ENCODE measurements around the gene KAT7.

Gene KAT7

GRCh38 chr17:49842371-49842770 is 53.9 kb downstream of the KAT7 start:
- DNase-seq (ENCODE audit: low read depth in 2 of 2), result no peak

GRCh38 chr17:49842846-49843245 is 54.4 kb downstream of the KAT7 start:
- no peak for DNase-seq (ENCODE audit: low read depth in 2 of 2)

DNA sequence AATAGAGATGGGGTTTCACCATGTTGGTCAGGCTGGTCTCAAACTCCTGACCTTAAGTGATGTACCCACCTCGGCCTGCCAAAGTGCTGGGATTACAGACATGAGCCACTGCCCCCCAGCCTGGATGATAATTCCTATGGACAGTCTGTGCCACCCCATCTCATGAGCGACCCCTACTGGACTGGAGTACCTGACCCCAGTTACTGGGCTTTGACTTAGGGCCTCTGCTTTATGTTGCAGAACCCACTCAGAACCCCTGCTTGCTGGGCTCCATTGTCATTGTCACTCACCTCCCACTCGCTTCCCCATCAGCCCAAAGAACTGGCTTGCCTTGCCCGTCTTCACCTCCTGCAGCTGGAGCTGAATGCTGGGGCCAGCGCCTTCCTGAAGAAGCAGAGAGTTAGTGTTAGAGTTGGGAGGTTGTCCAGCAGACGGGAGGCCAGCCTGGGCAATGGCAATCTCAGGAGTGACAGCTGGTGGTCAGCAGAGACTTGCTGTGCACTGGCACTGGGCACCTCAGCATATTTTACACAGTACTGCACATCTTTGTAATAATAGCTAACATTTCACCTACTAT is 55.4 kb downstream of the KAT7 start:
- no peak for DNase-seq (ENCODE audit: low read depth in 2 of 2)

DNA sequence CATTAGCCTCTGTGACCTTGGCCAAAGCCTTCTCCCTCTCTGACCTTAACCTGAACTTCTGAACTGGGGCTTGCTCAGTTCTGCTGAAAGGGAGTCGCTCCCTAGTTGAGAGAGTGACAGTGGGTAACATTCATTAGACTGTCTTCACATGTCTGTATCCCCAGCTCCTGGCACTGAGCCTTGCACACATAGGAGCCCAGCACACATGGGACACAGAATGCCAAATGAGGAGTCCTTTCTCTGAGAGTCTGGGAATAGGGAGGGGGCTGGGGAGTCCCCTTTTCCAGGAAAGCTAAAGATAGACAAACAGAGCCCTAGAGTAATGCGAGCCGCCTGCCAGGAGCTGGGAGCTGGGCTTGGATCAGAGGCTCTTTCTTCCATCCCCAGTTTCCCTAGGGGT is 56.8 kb downstream of the KAT7 start:
- DNase-seq (ENCODE audit: low read depth in 2 of 2), result no peak

- DNase-seq (ENCODE audit: low read depth in 2 of 2), result no peak
Measured at GRCh38 chr17:49846938-49847712, 58.6 kb downstream of the KAT7 start.

GRCh38 chr17:49848019-49848473 is 59.6 kb downstream of the KAT7 start, which contains the start of gene TAC4:
TAC4 (minus strand) TSS chr17:49848069; CDS start chr17:49848017, 52 bp downstream.
- no peak for DNase-seq (ENCODE audit: low read depth in 2 of 2)

- DNase-seq (ENCODE audit: low read depth in 2 of 2), result no peak
Measured at GRCh38 chr17:49848739-49849138, 60.3 kb downstream of the KAT7 start.

- no peak for DNase-seq (ENCODE audit: low read depth in 2 of 2)
Measured at GRCh38 chr17:49850218-49850610, 61.7 kb downstream of the KAT7 start.

DNA sequence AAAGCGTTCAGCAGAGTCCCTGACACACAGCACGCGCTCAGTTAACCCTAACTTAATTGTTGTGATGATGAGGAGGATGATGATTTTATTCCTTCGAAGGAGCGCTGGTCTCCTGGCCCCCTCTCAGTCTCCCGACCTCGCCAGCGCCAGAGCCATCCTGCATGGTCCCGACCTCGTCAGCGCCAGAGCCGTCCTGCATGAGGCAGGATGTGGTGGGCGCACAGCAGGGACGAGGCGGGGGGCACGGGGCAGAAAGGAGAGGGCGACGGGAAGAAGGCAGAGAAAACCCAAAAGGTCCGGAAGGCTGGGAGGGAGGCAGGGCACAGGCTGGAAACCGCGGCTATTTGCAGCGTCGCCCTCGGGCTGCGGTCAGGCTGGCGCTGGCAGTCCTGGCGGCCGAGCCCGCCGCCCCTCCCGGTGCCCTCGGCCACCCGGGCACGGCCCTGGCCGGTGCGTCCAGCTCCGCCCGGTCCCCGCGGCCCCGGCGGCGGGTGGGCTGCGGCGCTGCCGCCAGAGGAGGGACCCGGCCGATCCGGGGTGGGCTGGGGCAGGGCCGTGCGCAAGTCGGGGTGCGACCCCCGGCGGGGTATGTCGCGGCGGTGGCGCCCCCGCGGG is 62.4 kb downstream of the KAT7 start:
- DNase-seq (ENCODE audit: low read depth in 2 of 2), result no peak

GRCh38 chr17:49851387-49852291 is 63.2 kb downstream of the KAT7 start:
- DNase-seq (ENCODE audit: low read depth in 2 of 2), result peak; percentile 33 to 49

DNA sequence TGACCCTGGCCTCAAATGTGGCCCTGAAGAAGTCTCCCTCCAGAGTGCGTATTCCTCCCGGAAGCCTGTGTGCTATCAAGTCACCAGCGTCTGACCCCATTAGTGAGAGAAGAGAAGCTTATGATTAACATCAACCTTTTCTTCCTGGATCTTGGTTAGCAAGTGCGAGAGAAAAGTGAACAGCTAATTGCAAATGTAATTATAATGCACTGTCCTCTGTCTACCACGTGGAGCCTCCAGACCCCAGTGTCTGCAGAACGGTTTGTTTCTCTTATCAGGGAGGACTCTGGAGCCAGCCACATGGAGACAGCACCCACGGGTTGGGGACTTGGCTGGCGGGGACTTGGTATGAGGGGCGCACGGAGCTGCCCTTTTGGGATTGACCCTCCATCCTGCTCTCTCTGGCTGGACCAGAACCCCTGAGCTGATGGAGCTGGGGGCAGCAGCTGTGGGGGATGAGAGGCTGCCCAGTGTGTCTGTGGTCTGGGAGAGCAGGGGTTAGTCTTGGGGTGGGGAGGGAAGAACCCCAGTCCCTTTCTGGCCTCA is 65.1 kb downstream of the KAT7 start:
- DNase-seq (ENCODE audit: low read depth in 2 of 2), result no peak

DNA sequence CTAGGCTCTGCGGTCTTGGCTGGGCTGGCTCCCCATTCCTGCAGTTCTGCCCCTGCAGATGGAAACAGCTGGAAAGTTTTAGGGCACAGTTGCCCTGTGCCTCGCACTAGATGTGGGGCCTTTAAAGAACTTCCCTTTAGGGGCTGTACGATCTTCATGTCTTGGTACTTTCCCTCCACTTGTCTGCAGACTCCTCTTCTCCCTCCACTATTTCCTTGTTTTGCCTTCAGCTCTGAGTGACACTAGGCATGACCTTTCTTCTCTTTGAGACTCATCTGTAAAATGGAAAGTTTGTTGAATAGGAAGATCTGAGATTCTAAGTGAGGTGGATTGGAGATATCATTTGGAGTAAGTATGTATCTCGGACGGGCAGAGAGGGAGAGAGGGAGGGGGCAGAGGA is 65.6 kb downstream of the KAT7 start:
- no peak for DNase-seq (ENCODE audit: low read depth in 2 of 2)

GRCh38 chr17:49858796-49859195 is 70.3 kb downstream of the KAT7 start:
- no peak for DNase-seq (ENCODE audit: low read depth in 2 of 2)

DNA sequence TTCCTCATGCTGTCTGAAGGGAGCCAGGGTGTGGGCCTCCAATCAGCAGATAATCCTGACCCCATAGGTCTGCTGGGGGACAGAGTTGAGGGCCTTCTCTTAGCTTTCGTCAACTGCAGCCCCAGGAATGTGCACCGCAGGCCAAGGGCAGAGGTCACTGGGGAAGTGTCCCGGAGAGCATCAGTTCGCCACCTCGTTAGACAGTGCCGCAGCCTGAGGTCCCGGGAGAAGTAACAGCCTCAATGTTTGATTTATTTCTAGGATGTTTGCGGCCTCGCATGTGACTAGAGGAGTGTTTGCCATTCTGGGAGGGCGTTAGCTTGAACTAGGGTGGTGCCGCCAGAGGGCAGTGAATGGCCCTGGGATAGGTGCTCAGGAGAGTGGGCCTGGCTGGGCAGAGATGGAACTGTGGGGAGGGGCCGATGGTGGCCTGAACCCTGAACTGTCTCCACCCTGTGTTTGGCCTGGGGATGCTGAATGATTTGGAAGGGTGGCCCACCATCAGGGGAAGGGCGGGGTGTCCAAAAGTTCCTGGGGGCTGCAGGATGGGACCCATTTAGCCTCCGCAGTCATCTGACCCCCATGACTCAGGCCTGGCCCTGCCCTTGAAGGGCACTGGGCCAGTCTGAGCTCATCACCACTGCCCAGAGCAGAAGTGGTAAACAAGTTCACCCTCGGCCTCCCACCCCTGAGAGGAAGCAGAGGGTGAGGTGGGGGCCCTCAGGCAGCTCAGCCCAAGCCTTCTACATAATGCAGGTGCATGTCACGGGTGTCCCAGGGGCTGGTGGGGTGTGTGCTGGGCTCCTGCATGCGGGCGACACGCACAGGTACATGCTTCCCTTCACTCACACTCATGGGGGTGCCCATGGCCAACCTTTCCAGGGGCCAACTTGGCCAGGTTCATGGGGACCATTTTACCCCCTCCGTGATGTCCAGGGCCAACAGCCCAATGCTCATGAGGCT is 71.8 kb downstream of the KAT7 start:
- no peak for DNase-seq (ENCODE audit: low read depth in 2 of 2)

- peak; percentile 43 to 45 for DNase-seq (ENCODE audit: low read depth in 2 of 2)
Measured at GRCh38 chr17:49861150-49861884, 72.8 kb downstream of the KAT7 start.

- no peak for DNase-seq (ENCODE audit: low read depth in 2 of 2)
Measured at GRCh38 chr17:49862781-49863331, 74.4 kb downstream of the KAT7 start.

GRCh38 chr17:49866019-49866380 is 77.5 kb downstream of the KAT7 start:
- no peak for DNase-seq (ENCODE audit: low read depth in 2 of 2)

DNA sequence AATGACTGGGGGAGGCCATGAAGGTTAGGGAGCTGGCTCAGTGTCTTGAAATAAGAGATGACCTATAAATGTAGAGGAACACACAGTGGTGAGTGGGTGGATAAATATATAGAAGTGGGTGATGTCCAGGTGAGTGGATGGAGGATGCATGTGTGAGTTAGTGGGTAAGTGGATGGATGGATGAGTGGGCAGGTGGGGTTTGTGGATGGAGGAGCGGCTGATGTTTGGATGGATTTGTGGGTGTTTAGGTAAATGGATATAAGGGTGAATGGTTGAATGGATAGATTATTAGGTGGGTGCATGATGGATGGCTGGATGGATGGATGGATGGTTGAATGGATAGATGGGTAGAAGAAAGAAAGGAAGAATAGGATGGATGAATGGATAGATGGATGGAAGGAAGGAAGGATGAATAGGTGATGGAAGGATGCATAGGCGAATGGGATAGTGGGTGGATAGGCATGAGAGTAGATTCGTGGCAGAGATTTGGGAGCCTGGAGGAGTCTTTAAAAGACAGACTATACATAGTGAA is 78.5 kb downstream of the KAT7 start:
- no peak for DNase-seq (ENCODE audit: low read depth in 2 of 2)

DNA sequence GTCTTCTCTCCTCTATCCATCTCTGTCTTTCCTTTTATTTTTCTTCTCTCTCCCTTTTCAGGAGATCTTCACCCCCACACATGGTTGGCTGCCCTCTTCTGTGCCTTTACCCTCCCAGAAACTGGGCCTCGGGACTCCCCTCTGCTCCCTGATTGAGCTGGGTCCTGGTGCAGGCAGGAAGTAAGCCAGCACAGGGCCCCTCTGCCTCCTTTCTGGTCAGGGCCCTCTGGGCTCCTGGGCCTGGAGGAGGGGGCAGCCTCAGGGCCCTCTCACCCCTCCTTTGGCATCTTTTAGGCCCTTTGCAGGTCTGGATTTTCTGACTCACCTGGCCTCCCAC is 80.5 kb downstream of the KAT7 start:
- DNase-seq (ENCODE audit: low read depth in 2 of 2), result no peak

All from stimulated activated CD8-positive, alpha-beta memory T cell treated with anti-CD3 and anti-CD28 coated beads, Interleukin-7, amount 100 ng/mL, for 4 hours (primary cell).